Measurements from ENCODE around the gene RGS1. TPM values are rescaled to one million over a fixed set of nuclear protein-coding genes. Genes with fewer than 3 reads are reported as not detected.

The RGS1 gene
- total and polyA plus RNA-seq, 12 donors, result 0.30 to 7.2 (median 0.96) TPM

DNA sequence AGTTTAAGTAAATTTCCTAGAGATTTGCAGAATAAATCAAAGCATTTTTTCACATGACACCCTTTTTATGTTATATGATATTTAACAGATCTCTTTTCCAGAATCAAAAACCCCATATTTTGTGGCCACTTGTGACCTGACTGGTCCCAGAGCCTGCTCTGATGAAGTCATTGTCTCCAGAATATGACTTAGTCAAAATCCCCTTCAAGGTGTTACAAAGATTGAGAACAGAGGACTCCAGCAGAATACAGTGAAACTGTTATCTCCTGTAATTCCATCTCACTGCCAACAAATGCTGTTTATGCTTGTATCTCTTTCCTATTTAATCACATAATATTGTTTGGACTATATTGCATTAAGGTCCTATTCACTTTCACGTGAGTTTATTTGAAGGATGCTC is 25.6 kb downstream of the RGS1 start:
- DNase-seq (no peak), ATAC-seq (no peak)
- intact Hi-C loops (cut with DNase I), result loop anchor here in 3 of 10 donors (10.0 kb wide), 3 partner anchors 126 to 434 kb away; no protein-coding TSS in a partner anchor
- Histone ChIP-seq H3K4me3 (no peak overlapping the region), H3K4me1 (peaks cover 0 to 21% (median 0%) of the 10 kb centered on the region in 9 donors), H3K27me3 (no peaks in the 10 kb centered on the region), H3K36me3 (no peaks in the 10 kb centered on the region), H3K27ac (no peak overlapping the region), H3K9me3 (no peaks in the 10 kb centered on the region)
- WGBS, 2 donors, result 66 to 72% methylated on average over 1 of the region's 1 CpG
- TF ChIP-seq, protein P1, sequence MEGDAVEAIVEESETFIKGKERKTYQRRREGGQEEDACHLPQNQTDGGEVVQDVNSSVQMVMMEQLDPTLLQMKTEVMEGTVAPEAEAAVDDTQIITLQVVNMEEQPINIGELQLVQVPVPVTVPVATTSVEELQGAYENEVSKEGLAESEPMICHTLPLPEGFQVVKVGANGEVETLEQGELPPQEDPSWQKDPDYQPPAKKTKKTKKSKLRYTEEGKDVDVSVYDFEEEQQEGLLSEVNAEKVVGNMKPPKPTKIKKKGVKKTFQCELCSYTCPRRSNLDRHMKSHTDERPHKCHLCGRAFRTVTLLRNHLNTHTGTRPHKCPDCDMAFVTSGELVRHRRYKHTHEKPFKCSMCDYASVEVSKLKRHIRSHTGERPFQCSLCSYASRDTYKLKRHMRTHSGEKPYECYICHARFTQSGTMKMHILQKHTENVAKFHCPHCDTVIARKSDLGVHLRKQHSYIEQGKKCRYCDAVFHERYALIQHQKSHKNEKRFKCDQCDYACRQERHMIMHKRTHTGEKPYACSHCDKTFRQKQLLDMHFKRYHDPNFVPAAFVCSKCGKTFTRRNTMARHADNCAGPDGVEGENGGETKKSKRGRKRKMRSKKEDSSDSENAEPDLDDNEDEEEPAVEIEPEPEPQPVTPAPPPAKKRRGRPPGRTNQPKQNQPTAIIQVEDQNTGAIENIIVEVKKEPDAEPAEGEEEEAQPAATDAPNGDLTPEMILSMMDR (IDR thresholded peaks at IDR 0.05), result no peak

DNA sequence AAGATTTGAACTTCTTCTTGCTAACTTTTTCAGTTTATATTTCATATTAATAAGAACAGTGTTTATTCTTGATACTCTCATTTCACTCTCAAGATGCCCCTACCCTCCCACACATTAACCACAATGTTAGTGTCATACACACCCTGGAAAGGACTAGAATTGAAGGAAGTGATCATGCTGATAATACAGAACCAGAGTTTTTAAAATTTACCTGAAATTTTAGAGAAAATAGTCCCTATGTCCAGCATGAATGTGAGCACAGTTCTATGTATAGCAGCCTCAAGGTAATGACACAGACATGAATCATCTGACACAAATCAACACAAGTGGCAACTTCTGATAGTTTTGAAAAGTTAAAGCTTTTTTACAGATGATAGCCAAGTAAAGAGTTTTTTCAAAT is 26.0 kb downstream of the RGS1 start:
- ATAC-seq (no peak), DNase-seq (no peak)
- H3K9me3 ChIP-seq, result no peaks in the 10 kb centered on the region
- no peaks in the 10 kb centered on the region for H3K27me3 ChIP-seq
- peaks cover 0 to 21% (median 0%) of the 10 kb centered on the region in 9 donors for H3K4me1 ChIP-seq
- intact Hi-C loops (cut with DNase I), result loop anchor here in 3 of 10 donors (10.0 kb wide), 3 partner anchors 127 to 433 kb away; no protein-coding TSS in a partner anchor
- no peak overlapping the region for H3K27ac ChIP-seq
- TF ChIP-seq, protein P1 (IDR thresholded peaks at IDR 0.05), result no peak
- H3K4me3 ChIP-seq, result no peak overlapping the region
- no peaks in the 10 kb centered on the region for H3K36me3 ChIP-seq

DNA sequence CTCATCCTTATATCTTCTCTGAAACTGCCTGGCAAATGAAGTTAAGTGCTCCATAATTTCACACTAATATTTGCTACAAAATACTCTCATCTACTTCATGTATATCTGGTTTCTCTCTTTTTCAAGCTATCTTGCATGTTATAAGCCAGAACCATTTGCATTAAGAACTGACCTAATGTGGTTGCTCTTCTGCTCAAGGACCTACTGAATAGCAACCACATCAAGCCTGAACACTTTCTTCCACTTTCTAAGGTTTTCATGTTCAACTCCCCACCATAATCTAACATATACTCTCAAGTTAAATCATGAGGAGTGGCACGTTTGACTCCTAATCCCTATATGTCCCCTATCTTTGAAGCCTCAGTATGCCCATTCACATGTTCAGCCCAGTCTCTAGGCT is 27.2 kb downstream of the RGS1 start:
- ATAC-seq, result no peak
- Histone ChIP-seq H3K27me3 (no peaks in the 10 kb centered on the region), H3K27ac (no peak overlapping the region), H3K9me3 (no peaks in the 10 kb centered on the region), H3K36me3 (no peaks in the 10 kb centered on the region), H3K4me3 (no peak overlapping the region), H3K4me1 (peaks cover 0 to 21% (median 0%) of the 10 kb centered on the region in 9 donors)
- TF ChIP-seq, protein P1 (IDR thresholded peaks at IDR 0.05), result no peak
- WGBS, 2 donors, result 76 to 84% methylated on average over 1 of the region's 1 CpG
- intact Hi-C loops (cut with DNase I), result loop anchor here in 3 of 10 donors (10.0 kb wide), 3 partner anchors 128 to 432 kb away; no protein-coding TSS in a partner anchor
- no peak for DNase-seq

DNA sequence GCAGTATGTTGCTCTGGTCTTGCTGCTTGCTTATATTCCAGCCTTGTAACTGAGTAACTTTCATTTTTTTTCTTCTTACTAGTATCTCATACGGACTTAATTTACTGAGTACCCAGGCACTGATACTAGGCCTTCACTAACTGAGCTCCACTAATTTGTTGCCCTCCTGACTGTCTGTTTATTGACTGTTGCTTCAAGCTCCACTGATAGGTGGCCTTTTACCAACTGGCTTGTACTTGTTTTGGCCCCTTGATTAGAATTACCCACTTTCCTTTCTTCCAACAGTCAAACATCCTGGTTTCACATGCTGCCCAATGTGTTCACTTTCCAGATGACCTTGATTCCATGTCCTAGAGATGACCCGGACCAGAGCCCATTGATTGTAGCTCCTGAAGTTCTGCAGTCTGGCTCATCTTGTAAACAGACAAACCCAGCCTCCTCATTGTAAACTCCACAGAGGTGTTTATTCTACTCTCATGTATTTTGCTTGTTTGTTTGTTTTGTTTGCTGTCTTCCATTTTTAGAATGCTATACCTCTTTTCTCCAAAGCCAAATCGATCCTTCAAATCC is 27.7 kb downstream of the RGS1 start:
- WGBS, 2 donors, result 75 to 85% methylated on average over 3 of the region's 3 CpGs
- Histone ChIP-seq H3K4me3 (no peak overlapping the region), H3K9me3 (no peaks in the 10 kb centered on the region), H3K4me1 (peaks cover 0 to 21% (median 0%) of the 10 kb centered on the region in 9 donors), H3K36me3 (no peaks in the 10 kb centered on the region), H3K27ac (no peak overlapping the region), H3K27me3 (no peaks in the 10 kb centered on the region)
- DNase-seq (no peak), ATAC-seq (no peak)
- TF ChIP-seq, protein P1 (IDR thresholded peaks at IDR 0.05), result no peak
- intact Hi-C loops (cut with DNase I), result loop anchor here in 3 of 10 donors (10.0 kb wide), 3 partner anchors 129 to 431 kb away; no protein-coding TSS in a partner anchor

Measured in heart right ventricle (tissue), 16 donors.